BJ (cell line): ENCODE results near the gene PRRC1. TPM values are rescaled to one million over a fixed set of nuclear protein-coding genes. Genes with fewer than 3 reads are reported as not detected.

Experiments used
- CTCF ChIA-PET: fragments of 350-600 bp; formaldehyde crosslinking; extraction: SDS; loops from one replicate; lab custom pipeline; 2021; ENCODE audit warnings: antibody characterized with exemption, inconsistent platforms; lab: Yijun Ruan, JAX
- POLR2A ChIA-PET: fragments of 300-600 bp; sonication (Branson Sonifier 250); formaldehyde crosslinking; extraction: SDS; loops from one replicate; lab custom pipeline; 2021; ENCODE audit warnings: antibody characterized with exemption; lab: Charles Lee
- DNase-seq: peaks from one replicate; pipeline ENCODE4 v3.0.0-alpha.2; 2011; ENCODE audit warnings: low read depth
- H3K27me3 ChIP-seq: 2 replicates; pipeline ENCODE4 v1.6.0; 2011; ENCODE audit warnings: low read length; ENCODE audit not compliant: control insufficient read depth, insufficient read depth
- H3K36me3 ChIP-seq: 2 replicates; pipeline ENCODE4 v1.5.1; 2011; ENCODE audit warnings: low read length; ENCODE audit not compliant: control insufficient read depth, insufficient read depth
- H3K4me3 ChIP-seq: 2 replicates; pipeline ENCODE4 v1.5.1; 2011; ENCODE audit warnings: low read depth, mild to moderate bottlenecking, control low read depth, low read length
- CTCF ChIP-seq: IDR thresholded peaks from 2 replicates; pipeline ENCODE4 v1.5.1; 2011; ENCODE audit warnings: low read depth, mild to moderate bottlenecking, control low read depth, inconsistent platforms, low read length, moderate library complexity; ENCODE audit not compliant: insufficient read depth
- polyA plus RNA-seq: library from polyadenylated mRNA; depleted of rRNA; stranded (reverse); fragments of >200 nt; gene quantifications from 2 replicates; pipeline ENCODE4 v1.2.3, GENCODE V29; 2011

PRRC1 gene
- polyA plus RNA-seq, 1 experiment: 71.3 TPM

- Histone ChIP-seq H3K27me3 (0 out of 2 replicates have a peak, but pooled peaks cover 1% of the 10 kb centered on the region), H3K4me3 (no peak overlapping the region), H3K36me3 (no peaks in the 10 kb centered on the region)
- no peak for DNase-seq
- ChIA-PET CTCF (interaction anchor here (1.1 kb wide), 1 partner anchor 11 kb away, joined by 3 read pairs; no protein-coding TSS in a partner anchor), POLR2A (no interaction called here)
- TF ChIP-seq CTCF: no peak
Measured at GRCh38 chr5:127595484-127596368, 78.3 kb downstream of the PRRC1 start.

GRCh38 chr5:127596501-127596900 lies 79.1 kb downstream of the PRRC1 start:
- no peak for DNase-seq
- 0 out of 2 replicates have a peak, but pooled peaks cover 1% of the 10 kb centered on the region for H3K27me3 ChIP-seq
- ChIA-PET POLR2A (no interaction called here), CTCF (interaction anchor here (1.2 kb wide), 1 partner anchor 25 kb away, joined by 3 read pairs; no protein-coding TSS in a partner anchor)
- H3K36me3 ChIP-seq: no peaks in the 10 kb centered on the region
- H3K4me3 ChIP-seq: no peak overlapping the region
- no peak for TF ChIP-seq CTCF

GRCh38 chr5:127599320-127599719 lies 81.9 kb downstream of the PRRC1 start:
- ChIA-PET POLR2A (no interaction called here), CTCF (no interaction called here)
- no peak for TF ChIP-seq CTCF
- no peak for DNase-seq
- Histone ChIP-seq H3K36me3 (no peaks in the 10 kb centered on the region), H3K4me3 (no peak overlapping the region), H3K27me3 (0 out of 2 replicates have a peak, but pooled peaks cover 1% of the 10 kb centered on the region)

GRCh38 chr5:127599847-127600246 lies 82.4 kb downstream of the PRRC1 start:
- ChIA-PET CTCF (no interaction called here), POLR2A (no interaction called here)
- no peak for TF ChIP-seq CTCF
- Histone ChIP-seq H3K4me3 (no peak overlapping the region), H3K36me3 (no peaks in the 10 kb centered on the region), H3K27me3 (0 out of 2 replicates have a peak, but pooled peaks cover 1% of the 10 kb centered on the region)
- DNase-seq: no peak

GRCh38 chr5:127601111-127601510 lies 83.7 kb downstream of the PRRC1 start:
- ChIA-PET CTCF (no interaction called here), POLR2A (no interaction called here)
- no peaks in the 10 kb centered on the region for H3K27me3 ChIP-seq
- no peaks in the 10 kb centered on the region for H3K36me3 ChIP-seq
- no peak overlapping the region for H3K4me3 ChIP-seq
- TF ChIP-seq CTCF: no peak
- DNase-seq: no peak
